IgD-negative memory B cell (primary cell): ENCODE results near the gene ROBO1. TPM values are rescaled to one million over a fixed set of nuclear protein-coding genes. Genes with fewer than 3 reads are reported as not detected.
"Not testable (repeated sequence)": the region's sequence is repeated elsewhere in the genome, so short reads cannot be mapped to it uniquely, and the experiment has no call there.

Experiments
- H3K27ac Mint-ChIP-seq, 3 donors: one replicate each; pipeline ENCODE4 v1.8.0; 2020 to 2022; ENCODE audit warnings: mild to moderate bottlenecking in 3 of 3, mixed read lengths in 3 of 3, moderate library complexity in 1 of 3
- H3K27me3 Mint-ChIP-seq: one replicate; pipeline ENCODE4 v1.8.0; 2021; ENCODE audit warnings: mixed read lengths
- H3K36me3 Mint-ChIP-seq: one replicate; pipeline ENCODE4 v1.8.0; 2020; ENCODE audit warnings: mild to moderate bottlenecking, mixed read lengths
- H3K4me1 Mint-ChIP-seq, 3 donors: one replicate each; pipeline ENCODE4 v1.8.0; 2020 to 2022; ENCODE audit warnings: mixed read lengths in 3 of 3, mild to moderate bottlenecking in 1 of 3
- H3K4me3 Mint-ChIP-seq, 4 donors: one replicate each; pipeline ENCODE4 v1.8.0; 2020 to 2022; ENCODE audit warnings: mild to moderate bottlenecking in 4 of 4, mixed read lengths in 4 of 4, moderate library complexity in 3 of 4
- H3K9me3 Mint-ChIP-seq, 3 donors: one replicate each; pipeline ENCODE4 v1.8.0; 2020 to 2021; ENCODE audit warnings: mixed read lengths in 3 of 3, mild to moderate bottlenecking in 1 of 3
- polyA plus RNA-seq: library from polyadenylated mRNA; unstranded; fragments of 300-500 nt; fragmentation: Illumina TruSeq; gene quantifications from one replicate; pipeline ENCODE4 v1.2.3, GENCODE V29; 2021

The ROBO1 gene
- polyA plus RNA-seq, 1 donor from 2014 or later: 2.3 TPM

DNA sequence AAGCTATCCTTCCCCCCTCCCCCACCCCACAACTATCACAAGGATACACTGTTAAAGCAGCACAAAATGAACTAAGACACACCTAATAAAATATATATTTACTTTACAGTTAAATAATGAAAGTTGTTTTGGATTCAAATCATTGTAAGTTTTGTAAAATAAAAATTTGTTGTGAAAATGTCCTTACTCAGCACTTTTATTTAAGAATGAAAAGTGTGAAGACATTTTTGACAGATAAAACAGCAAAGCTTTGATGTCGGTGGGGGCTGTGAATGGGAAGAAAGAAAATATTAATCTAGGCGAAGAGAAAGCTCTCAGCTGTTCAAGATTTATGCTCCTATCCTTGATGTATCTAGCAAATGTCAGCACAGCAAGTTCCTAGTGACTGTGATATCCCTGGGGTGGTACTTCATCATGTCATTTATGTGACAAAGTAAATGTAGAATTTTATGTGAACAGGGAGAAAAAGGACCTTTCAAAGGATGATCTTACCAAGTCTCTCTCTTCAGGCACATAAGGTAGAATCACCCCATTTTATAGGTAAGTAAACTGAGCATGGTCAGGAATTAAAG lies 216.4 kb downstream of the ROBO1 start:
- H3K4me1 Mint-ChIP-seq: no peaks in the 10 kb centered on the region
- no peak overlapping the region for H3K4me3 Mint-ChIP-seq
- no peaks in the 10 kb centered on the region for H3K27me3 Mint-ChIP-seq
- no peak overlapping the region for H3K27ac Mint-ChIP-seq
- no peaks in the 10 kb centered on the region for H3K36me3 Mint-ChIP-seq
- peaks cover 3 to 4% (median 4%) of the 10 kb centered on the region in 3 donors for H3K9me3 Mint-ChIP-seq

DNA sequence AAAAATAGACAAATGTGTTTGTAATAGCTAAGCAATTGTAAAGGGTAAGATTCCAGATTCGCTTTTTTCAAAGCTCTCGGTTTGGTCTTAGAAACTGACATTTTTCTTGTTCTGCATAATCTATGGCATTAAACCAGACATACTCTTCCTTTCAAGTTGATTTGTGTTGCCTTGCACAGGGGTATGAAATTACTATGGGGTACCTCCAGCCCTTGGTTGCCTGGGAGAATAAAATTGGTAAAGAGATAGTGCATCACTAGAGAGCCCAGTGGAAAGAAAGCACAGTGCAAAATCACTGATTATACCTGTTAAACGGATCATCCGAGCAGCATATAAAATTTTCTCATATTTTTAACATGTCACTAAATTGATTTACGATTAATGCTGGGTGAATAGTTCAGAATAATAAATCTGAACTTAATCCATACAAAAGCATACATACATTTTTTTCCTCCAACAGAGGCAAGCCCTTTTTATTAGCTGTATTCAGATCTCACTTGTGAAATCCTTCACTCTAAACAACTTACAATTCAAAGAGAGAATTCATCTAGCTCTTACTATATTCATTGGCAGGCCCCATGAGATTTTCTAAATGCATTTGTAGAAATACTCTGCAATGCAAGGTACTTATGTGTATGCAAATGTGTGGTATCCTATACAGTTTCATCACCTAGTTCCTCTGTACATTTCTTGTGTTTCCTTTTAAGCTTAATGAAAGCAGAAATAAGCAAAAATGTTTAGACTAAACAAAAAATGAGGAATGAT lies 224.4 kb downstream of the ROBO1 start:
- peaks cover 1 to 16% (median 4%) of the 10 kb centered on the region in 3 donors for H3K9me3 Mint-ChIP-seq

DNA sequence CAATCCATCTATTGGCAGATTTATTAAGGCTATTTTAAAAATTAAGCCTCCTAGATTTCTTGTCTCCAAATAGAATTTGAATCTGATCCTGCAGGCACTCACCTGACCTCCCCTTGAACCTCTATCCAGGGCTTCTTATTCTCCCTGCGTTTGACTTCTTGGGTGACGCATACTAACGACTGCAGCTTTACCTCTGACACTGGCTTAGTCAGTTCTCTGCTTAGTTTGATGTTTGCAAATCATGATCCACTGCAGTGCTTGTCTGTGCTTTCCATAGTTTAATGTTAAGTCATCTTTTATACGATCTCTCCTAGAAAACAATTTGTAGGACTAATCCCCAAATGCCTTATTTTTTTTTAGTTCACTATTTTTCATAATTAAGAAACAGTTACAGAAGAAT lies 233.1 kb downstream of the ROBO1 start:
- Mint-ChIP-seq H3K36me3 (no peaks in the 10 kb centered on the region), H3K27ac (no peak overlapping the region), H3K4me1 (no peaks in the 10 kb centered on the region), H3K4me3 (no peak overlapping the region), H3K27me3 (no peaks in the 10 kb centered on the region), H3K9me3 (peaks cover 2 to 4% (median 3%) of the 10 kb centered on the region in 3 donors)

More for the DNA sequence above, 224.4 kb downstream of the ROBO1 start:
- no peaks in the 10 kb centered on the region for H3K4me1 Mint-ChIP-seq
- no peak overlapping the region for H3K27ac Mint-ChIP-seq
- H3K27me3 Mint-ChIP-seq: no peaks in the 10 kb centered on the region
- no peaks in the 10 kb centered on the region for H3K36me3 Mint-ChIP-seq
- H3K4me3 Mint-ChIP-seq: no peak overlapping the region

DNA sequence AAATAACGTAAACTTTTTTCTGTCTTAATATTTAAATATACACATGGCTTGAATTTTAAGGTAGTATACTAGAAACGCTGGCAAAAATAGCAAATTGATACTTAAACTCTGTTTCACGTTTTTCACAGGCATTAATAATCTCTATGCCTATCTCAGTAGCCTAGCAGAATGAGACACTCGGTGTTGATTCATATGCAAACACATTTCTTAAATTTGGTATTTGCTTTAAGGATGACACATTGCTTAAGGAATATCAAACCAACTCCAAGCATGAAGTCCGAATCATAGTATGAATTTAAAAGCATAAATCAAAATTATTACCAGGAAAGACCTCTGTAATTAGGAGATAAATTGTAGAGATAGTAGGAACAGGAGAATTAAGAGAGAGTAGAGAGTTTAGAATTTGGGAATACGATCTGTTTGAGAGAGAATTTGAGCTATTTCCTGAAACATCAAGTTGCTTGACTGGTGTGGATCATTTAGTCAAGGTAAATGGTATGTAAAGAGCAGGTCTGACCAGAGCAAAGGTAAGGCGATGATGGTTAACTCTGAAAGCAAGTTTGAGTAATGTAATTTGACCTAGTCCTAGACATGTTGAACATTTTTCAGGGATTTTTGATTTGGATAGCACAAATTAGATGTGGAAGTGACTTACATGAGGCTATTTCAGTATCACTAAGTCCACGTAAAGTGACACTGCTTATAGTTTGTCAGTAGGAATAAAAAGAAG lies 236.1 kb downstream of the ROBO1 start:
- Mint-ChIP-seq H3K4me1 (no peaks in the 10 kb centered on the region), H3K9me3 (peaks cover 4% of the 10 kb centered on the region in 3 donors), H3K36me3 (no peaks in the 10 kb centered on the region), H3K27ac (no peak overlapping the region), H3K27me3 (no peaks in the 10 kb centered on the region), H3K4me3 (no peak overlapping the region)

DNA sequence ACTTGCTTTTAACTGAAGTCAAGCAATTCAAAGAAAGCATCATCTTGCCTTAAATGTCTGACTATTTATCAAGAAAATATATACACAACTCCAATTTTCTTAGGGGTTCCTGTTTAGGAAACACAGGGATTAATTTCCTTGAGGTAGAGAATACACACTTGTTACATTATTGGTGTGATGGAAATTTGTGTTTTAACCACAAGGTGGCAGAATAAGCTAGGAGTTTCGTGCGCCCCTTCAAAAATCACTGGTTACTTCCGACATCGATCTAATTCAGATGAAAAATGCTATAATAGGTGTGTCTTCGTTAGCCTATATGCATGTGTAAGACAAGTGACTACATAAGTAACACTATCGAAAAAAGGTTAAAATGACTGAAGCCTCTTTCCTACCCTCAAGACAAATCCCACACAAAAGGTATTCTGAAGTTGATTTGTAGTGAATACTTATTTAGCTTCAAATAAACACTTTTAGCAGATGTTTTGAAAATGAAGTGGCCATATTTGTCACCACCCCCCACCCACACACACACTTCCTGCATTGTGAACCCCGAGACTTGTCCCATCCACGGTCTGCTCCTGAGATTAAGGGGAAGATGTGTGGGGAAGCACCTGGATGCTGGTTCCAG lies 246.5 kb downstream of the ROBO1 start:
- H3K36me3 Mint-ChIP-seq: no peaks in the 10 kb centered on the region
- no peaks in the 10 kb centered on the region for H3K4me1 Mint-ChIP-seq
- no peak overlapping the region for H3K27ac Mint-ChIP-seq
- peaks cover 0 to under 1% (median 0%) of the 10 kb centered on the region in 3 donors for H3K9me3 Mint-ChIP-seq
- no peak overlapping the region for H3K4me3 Mint-ChIP-seq
- H3K27me3 Mint-ChIP-seq: no peaks in the 10 kb centered on the region

DNA sequence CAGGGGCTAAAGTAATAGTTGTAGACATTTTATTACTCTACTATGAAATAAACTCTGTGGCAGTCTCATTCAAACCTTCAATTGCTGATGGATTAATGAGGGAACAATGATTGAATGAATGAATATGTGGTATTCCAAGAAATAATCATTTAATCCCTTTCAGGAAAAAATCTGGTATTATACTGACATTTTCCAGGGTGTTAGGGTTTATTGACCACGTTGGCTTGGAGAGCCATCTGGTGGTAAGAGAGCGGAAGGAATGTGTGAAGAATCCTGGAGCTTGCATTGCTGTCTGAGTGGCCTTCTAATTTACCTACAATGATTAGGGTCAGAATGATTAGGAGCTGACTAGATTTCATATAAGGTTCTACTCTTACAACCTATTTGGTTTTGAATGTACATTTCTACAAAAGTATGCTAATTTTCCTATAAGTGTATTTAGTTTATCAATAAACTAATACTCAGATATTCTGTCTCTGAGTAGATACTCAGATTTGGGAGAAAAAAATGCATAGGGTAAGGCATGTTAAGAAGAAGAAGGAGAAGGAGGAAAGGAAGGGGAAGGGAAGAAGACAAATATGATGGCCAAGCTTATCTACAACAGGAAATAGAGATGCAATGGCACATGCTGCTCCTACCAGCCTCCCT lies 249.9 kb downstream of the ROBO1 start:
- H3K9me3 Mint-ChIP-seq: peaks cover 0 to 2% (median 0%) of the 10 kb centered on the region in 3 donors
- no peak overlapping the region for H3K27ac Mint-ChIP-seq
- H3K4me3 Mint-ChIP-seq: no peak overlapping the region
- no peaks in the 10 kb centered on the region for H3K27me3 Mint-ChIP-seq
- H3K4me1 Mint-ChIP-seq: no peaks in the 10 kb centered on the region
- H3K36me3 Mint-ChIP-seq: no peaks in the 10 kb centered on the region

DNA sequence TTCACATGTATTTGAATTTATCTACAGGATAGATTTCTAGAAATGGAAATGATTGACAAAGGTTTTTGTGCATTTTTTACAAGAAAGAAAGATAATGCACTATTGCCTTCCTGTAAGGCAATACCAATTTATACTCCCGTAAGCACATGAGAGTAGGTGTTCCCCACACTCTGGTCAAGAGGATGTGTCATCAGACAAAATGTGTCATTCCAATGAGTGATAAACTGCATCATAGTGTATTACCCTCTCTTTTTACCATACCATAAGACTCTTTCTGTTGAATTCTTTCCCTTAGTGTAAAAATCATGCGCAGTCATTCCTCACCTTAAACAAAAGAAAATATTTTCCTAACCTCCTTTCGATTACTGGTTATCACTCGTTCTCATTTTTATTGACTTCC lies 251.0 kb downstream of the ROBO1 start:
- no peaks in the 10 kb centered on the region for H3K36me3 Mint-ChIP-seq
- peaks cover 0 to 2% (median under 1%) of the 10 kb centered on the region in 3 donors for H3K9me3 Mint-ChIP-seq
- no peak overlapping the region for H3K27ac Mint-ChIP-seq
- H3K27me3 Mint-ChIP-seq: no peaks in the 10 kb centered on the region
- H3K4me1 Mint-ChIP-seq: no peaks in the 10 kb centered on the region
- no peak overlapping the region for H3K4me3 Mint-ChIP-seq

DNA sequence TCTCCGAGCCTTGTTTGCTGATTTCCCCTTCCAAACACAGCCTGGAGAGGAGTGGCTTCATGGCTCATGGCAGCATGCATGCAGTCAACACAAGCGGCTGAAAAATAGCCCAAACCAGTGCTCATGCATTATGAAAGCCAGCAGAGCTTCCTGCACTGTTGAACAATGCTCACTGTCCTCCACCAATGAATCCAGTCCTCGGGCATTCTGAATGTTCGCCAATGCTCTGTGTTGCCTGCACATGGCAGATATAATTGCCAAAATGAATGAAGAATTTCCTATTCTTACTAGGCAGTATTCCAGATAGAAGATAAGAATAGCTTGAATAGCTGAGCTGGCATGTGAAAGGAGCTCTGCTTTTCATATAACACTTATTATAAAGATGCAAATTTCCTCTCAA lies 252.7 kb downstream of the ROBO1 start:
- H3K4me1 Mint-ChIP-seq: no peaks in the 10 kb centered on the region
- H3K9me3 Mint-ChIP-seq: peaks cover 0 to 2% (median 2%) of the 10 kb centered on the region in 3 donors
- no peaks in the 10 kb centered on the region for H3K27me3 Mint-ChIP-seq
- no peak overlapping the region for H3K4me3 Mint-ChIP-seq
- H3K27ac Mint-ChIP-seq: no peak overlapping the region
- H3K36me3 Mint-ChIP-seq: no peaks in the 10 kb centered on the region

DNA sequence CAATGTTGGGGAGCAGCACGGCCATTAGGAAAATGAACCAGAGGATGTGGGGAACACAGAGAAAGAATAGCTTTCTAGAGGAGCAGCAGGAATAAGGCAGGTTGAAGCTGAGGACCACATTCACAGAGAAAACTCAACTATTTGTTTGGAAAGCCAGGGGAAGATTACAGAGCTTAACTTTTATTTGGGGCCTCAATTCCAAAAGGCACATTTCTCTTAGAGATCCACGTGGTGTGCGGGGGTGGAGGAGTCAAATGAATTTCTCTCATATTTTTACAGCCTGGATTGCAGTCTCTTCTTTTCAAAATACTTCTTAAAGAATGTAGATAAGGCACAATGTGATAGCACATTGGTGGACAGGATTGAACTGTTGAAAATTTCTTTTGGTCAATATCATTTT lies 253.7 kb downstream of the ROBO1 start:
- no peaks in the 10 kb centered on the region for H3K27me3 Mint-ChIP-seq
- H3K27ac Mint-ChIP-seq: no peak overlapping the region
- peaks cover 0 to 2% (median 2%) of the 10 kb centered on the region in 3 donors for H3K9me3 Mint-ChIP-seq
- no peaks in the 10 kb centered on the region for H3K36me3 Mint-ChIP-seq
- H3K4me3 Mint-ChIP-seq: peak overlapping the region in 1 of 4 donors; percentile 36
- no peaks in the 10 kb centered on the region for H3K4me1 Mint-ChIP-seq

DNA sequence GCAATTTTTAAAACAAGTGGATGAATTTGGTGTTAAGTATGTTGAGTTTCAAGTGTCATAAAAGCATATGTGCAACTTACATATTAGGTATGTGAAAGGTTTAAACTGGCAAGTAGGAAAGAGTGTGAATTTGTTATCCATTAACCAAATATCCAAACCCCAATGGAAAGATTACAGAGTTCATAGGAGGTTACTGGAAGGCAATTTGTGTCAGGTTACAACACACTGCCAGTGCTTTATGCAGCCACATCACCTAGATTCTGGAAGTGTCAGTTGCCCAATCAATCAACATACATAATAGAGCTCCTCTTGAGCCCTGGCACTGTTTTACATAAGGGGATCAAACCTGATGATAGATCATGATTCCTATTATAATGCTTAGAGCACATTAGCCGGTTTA lies 261.0 kb downstream of the ROBO1 start:
- Mint-ChIP-seq H3K4me3 (no peak overlapping the region), H3K4me1 (no peaks in the 10 kb centered on the region), H3K36me3 (no peaks in the 10 kb centered on the region), H3K27ac (no peak overlapping the region), H3K27me3 (no peaks in the 10 kb centered on the region), H3K9me3 (peaks cover 1 to 5% (median 4%) of the 10 kb centered on the region in 3 donors)

DNA sequence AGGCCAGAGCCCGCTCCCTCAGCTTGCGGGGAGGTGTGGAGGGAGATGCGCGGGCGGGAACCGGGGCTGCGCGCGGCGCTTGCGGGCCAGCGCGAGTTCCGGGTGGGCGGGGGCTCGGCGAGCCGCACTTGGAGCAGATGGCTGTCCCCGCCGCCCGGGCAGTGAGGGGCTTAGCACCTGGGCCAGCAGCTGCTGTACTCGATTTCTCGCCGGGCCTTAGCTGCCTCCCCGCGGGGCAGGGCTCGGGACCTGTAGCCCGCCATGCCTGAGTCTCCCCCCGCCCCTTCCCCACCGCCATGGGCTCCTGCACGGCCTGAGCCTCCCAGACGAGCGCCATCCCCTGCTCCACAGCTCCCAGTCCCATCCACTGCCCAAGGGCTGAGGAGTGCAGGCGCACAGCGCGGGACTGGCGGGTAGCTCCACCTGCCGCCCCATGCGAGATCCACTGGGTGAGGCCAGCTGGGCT lies 265.5 kb downstream of the ROBO1 start:
- not testable (repeated sequence) for H3K27ac Mint-ChIP-seq, H3K4me1 Mint-ChIP-seq, H3K4me3 Mint-ChIP-seq, H3K36me3 Mint-ChIP-seq, H3K27me3 Mint-ChIP-seq, H3K9me3 Mint-ChIP-seq

DNA sequence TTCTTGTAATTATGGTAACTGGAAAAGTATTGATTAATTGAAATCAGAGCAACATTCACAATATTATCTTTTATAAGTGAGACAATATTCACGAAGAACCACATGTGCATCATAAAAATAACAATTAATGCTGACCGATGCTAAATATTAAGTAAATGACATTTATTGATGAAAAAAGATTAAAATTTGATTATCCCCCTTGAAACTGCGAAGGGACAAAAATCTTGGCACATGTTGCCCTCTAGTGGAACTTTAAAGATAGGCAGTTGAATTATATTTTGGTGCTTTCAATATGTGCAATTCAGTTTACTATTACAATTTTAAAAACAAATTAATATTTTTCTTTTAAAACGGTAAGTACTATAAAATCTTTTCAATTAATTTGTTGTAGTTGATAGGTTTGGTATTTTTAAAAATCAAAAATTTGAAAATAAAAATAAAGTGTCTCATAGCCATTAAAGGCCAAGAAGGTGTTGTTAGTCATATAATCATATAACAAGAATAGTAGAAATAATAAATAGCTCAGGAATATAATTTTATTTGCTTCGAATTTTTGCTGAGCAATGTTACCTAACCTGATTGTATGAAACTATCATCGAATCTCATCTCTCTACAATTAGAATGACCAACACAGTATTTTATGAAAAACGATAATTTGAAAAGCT lies 270.2 kb downstream of the ROBO1 start:
- no peak overlapping the region for H3K27ac Mint-ChIP-seq
- peaks cover 0 to 1% (median 0%) of the 10 kb centered on the region in 3 donors for H3K4me1 Mint-ChIP-seq
- peaks cover 2% of the 10 kb centered on the region for H3K36me3 Mint-ChIP-seq
- H3K9me3 Mint-ChIP-seq: peaks cover 0 to 3% (median 0%) of the 10 kb centered on the region in 3 donors
- H3K27me3 Mint-ChIP-seq: no peaks in the 10 kb centered on the region
- no peak overlapping the region for H3K4me3 Mint-ChIP-seq

DNA sequence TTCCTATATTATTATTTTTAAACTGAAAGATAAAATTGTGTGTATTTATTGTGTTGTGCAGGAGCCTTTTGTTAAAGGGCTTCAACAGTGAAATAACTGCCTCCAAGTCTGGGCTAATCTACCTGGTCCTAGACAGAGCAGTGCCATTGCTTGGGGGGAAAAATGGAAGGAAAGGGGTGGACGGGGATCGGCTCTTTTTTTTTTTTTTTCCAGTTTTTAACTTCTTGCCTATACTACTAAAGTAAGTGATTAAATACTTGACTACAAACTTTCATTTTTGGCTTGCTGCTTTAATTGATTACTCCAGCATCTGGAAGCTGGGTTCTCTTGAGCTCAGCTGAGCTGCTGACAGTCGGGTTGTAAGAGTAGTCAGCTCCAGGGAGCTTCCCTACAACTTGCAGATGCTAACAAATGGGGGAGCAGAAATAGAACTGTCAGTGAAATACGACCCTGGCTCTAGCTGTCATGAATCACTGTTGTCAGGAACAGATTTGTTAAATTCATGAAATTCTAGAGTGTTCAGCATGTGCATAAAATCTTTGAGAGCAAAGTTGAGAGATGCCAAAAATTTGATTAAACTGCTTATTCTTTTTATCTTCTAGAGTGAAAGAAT lies 276.7 kb downstream of the ROBO1 start:
- no peaks in the 10 kb centered on the region for H3K36me3 Mint-ChIP-seq
- H3K9me3 Mint-ChIP-seq: peaks cover 0 to 3% (median 0%) of the 10 kb centered on the region in 3 donors
- no peaks in the 10 kb centered on the region for H3K27me3 Mint-ChIP-seq
- no peak overlapping the region for H3K4me3 Mint-ChIP-seq
- peaks cover 0 to 1% (median 0%) of the 10 kb centered on the region in 3 donors for H3K4me1 Mint-ChIP-seq
- H3K27ac Mint-ChIP-seq: no peak overlapping the region
